CD4-positive, alpha-beta T cell treated with Interleukin-15 for 4 hours (primary cell): ENCODE results near the gene MSX2.

ENCODE experiments used
- DNase-seq: peaks from one replicate; pipeline ENCODE4 v3.0.0-alpha.2; 2020; ENCODE audit warnings: low spot score

MSX2 gene

GRCh38 chr5:174718880-174719610 is 5.3 kb upstream of the MSX2 start:
- no peak for DNase-seq

- no peak for DNase-seq
These were observed 4.4 kb upstream of the MSX2 start for GRCh38 chr5:174719793-174720611.

- no peak for DNase-seq
These were observed 3.5 kb upstream of the MSX2 start for GRCh38 chr5:174720612-174721529.

GRCh38 chr5:174721530-174722432 is 2.6 kb upstream of the MSX2 start:
- DNase-seq = no peak

GRCh38 chr5:174722500-174722899 is 1.9 kb upstream of the MSX2 start:
- DNase-seq = no peak

GRCh38 chr5:174723315-174723978 is 935 bp upstream of the MSX2 start:
- DNase-seq = no peak

GRCh38 chr5:174723979-174724483 is 351 bp upstream of the MSX2 start:
- no peak for DNase-seq

- no peak for DNase-seq
These were observed 1.0 kb downstream of the MSX2 start for GRCh38 chr5:174725261-174725990.

- DNase-seq = no peak
These were observed 1.7 kb downstream of the MSX2 start for GRCh38 chr5:174725991-174726601.

- no peak for DNase-seq
These were observed 2.8 kb downstream of the MSX2 start for GRCh38 chr5:174726916-174727793.

- DNase-seq = no peak
These were observed 3.7 kb downstream of the MSX2 start for GRCh38 chr5:174727794-174728680.

GRCh38 chr5:174729075-174729680 is 4.8 kb downstream of the MSX2 start:
- no peak for DNase-seq

GRCh38 chr5:174731214-174732035 is 7.0 kb downstream of the MSX2 start:
- no peak for DNase-seq

GRCh38 chr5:174732036-174733020 is 7.9 kb downstream of the MSX2 start:
- DNase-seq = no peak
